ENCODE data around the gene SLC25A24.
"Not testable (repeated sequence)": the region's sequence is repeated elsewhere in the genome, so short reads cannot be mapped to it uniquely, and the experiment has no call there.

Gene SLC25A24

GRCh38 chr1:108133148-108133547 is 67.0 kb downstream of the SLC25A24 start:
- H3K4me2 ChIP-seq (ENCODE audit: low read depth, low read length, poor library complexity, severe bottlenecking); H3K27ac ChIP-seq (ENCODE audit: low read depth, low read length); H3K27me3 ChIP-seq (ENCODE audit: low read length); H3K4me3 ChIP-seq (ENCODE audit: insufficient read depth, low read length, poor library complexity, severe bottlenecking); H2AFZ ChIP-seq (ENCODE audit: low read depth, low read length, severe bottlenecking); H3K9me2 ChIP-seq (replicated peaks; ENCODE audit: insufficient read depth, low read length); H3K9ac ChIP-seq (ENCODE audit: low read length); H3F3A ChIP-seq (ENCODE audit: insufficient read depth); H3K79me2 ChIP-seq (ENCODE audit: insufficient read depth, low read length); H4K20me1 ChIP-seq (ENCODE audit: low read depth, low read length); H3K9me3 ChIP-seq (ENCODE audit: insufficient read depth, low read length); H3K36me3 ChIP-seq (ENCODE audit: low read length): not testable (repeated sequence)

- not testable (repeated sequence) for H3K36me3 ChIP-seq (ENCODE audit: low read length); H3K9me2 ChIP-seq (replicated peaks; ENCODE audit: insufficient read depth, low read length); H3K4me3 ChIP-seq (ENCODE audit: insufficient read depth, low read length, poor library complexity, severe bottlenecking); H4K20me1 ChIP-seq (ENCODE audit: low read depth, low read length); H3K9me3 ChIP-seq (ENCODE audit: insufficient read depth, low read length); H2AFZ ChIP-seq (ENCODE audit: low read depth, low read length, severe bottlenecking); H3F3A ChIP-seq (ENCODE audit: insufficient read depth); H3K27me3 ChIP-seq (ENCODE audit: low read length); H3K4me2 ChIP-seq (ENCODE audit: low read depth, low read length, poor library complexity, severe bottlenecking); H3K9ac ChIP-seq (ENCODE audit: low read length); H3K79me2 ChIP-seq (ENCODE audit: insufficient read depth, low read length); H3K27ac ChIP-seq (ENCODE audit: low read depth, low read length)
These were observed 67.8 kb downstream of the SLC25A24 start for GRCh38 chr1:108132367-108132766.

GRCh38 chr1:108131281-108131680 is 68.9 kb downstream of the SLC25A24 start:
- not testable (repeated sequence) for H3K9me3 ChIP-seq (ENCODE audit: insufficient read depth, low read length); H3K9me2 ChIP-seq (replicated peaks; ENCODE audit: insufficient read depth, low read length); H3F3A ChIP-seq (ENCODE audit: insufficient read depth); H3K79me2 ChIP-seq (ENCODE audit: insufficient read depth, low read length); H3K36me3 ChIP-seq (ENCODE audit: low read length); H4K20me1 ChIP-seq (ENCODE audit: low read depth, low read length); H3K4me3 ChIP-seq (ENCODE audit: insufficient read depth, low read length, poor library complexity, severe bottlenecking); H3K4me2 ChIP-seq (ENCODE audit: low read depth, low read length, poor library complexity, severe bottlenecking); H3K27me3 ChIP-seq (ENCODE audit: low read length); H3K27ac ChIP-seq (ENCODE audit: low read depth, low read length); H3K9ac ChIP-seq (ENCODE audit: low read length); H2AFZ ChIP-seq (ENCODE audit: low read depth, low read length, severe bottlenecking)

DNA sequence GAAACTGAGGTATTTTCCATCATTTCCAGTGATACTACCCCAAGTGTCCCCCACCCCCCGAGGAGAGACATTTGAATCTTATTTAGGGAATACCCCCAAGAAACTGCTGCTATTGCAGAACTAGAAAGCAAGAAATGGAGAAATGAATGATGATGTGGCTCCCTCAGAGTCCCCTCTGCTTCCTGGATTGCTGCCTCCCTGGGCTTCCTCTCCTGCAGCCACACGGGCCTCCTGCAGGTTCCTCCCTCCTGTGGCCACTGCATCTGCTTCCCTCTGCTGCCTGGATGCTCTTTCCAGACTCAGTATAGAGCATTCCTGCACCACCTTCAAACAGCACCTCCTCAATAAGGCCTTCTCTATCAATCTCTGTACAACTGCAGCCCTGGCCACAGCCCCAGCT is 69.3 kb downstream of the SLC25A24 start:
- H3K9me3 ChIP-seq (ENCODE audit: insufficient read depth, low read length): peaks cover 6% of the 10 kb centered on the region; the same call in 1 of the 2 replicates
- no peak overlapping the region for H3K27ac ChIP-seq (ENCODE audit: low read depth, low read length)
- no peak overlapping the region for H3K9ac ChIP-seq (ENCODE audit: low read length)

DNA sequence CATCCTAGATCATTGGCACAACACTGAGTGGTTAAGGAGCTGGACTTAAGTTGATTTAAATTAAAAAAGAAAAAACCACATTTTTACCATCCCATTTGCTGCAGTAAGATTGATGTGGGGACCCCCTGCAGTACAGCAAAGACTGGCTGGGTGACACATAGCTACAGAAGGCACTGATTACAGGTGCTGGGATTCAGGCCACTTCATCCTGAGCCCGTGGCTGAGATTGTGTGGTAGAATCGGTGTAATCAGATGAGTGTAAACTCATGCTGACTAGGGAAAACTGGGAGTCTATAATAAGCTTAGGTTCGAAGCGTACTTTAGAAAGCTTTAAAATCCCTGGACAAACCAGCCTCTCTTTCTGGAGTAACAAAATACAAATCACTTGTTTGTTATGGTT is 70.1 kb downstream of the SLC25A24 start:
- Histone ChIP-seq H3K4me2 (ENCODE audit: low read depth, low read length, poor library complexity, severe bottlenecking) (no peak overlapping the region), H3K9me2 (replicated peaks; ENCODE audit: insufficient read depth, low read length) (no peaks in the 10 kb centered on the region), H3K9ac (ENCODE audit: low read length) (no peak overlapping the region), H3K27ac (ENCODE audit: low read depth, low read length) (no peak overlapping the region), H3K4me3 (ENCODE audit: insufficient read depth, low read length, poor library complexity, severe bottlenecking) (no peak overlapping the region), H3K27me3 (ENCODE audit: low read length) (no peaks in the 10 kb centered on the region), H3F3A (ENCODE audit: insufficient read depth) (no peaks in the 10 kb centered on the region), H2AFZ (ENCODE audit: low read depth, low read length, severe bottlenecking) (no peak overlapping the region), H3K36me3 (ENCODE audit: low read length) (no peaks in the 10 kb centered on the region), H4K20me1 (ENCODE audit: low read depth, low read length) (no peaks in the 10 kb centered on the region), H3K79me2 (ENCODE audit: insufficient read depth, low read length) (no peaks in the 10 kb centered on the region), H3K9me3 (ENCODE audit: insufficient read depth, low read length) (peaks cover 6% of the 10 kb centered on the region; the same call in 1 of the 2 replicates)
- TF ChIP-seq EZH2phosphoT487 (conservative IDR thresholded peaks at IDR 0.05; ENCODE audit: low read length) (no peak), CTCF (IDR thresholded peaks at IDR 0.05; ENCODE audit: insufficient read depth, low read length, poor library complexity, severe bottlenecking) (no peak)

More for the DNA sequence above, 69.3 kb downstream of the SLC25A24 start:
- TF ChIP-seq CTCF (IDR thresholded peaks at IDR 0.05; ENCODE audit: insufficient read depth, low read length, poor library complexity, severe bottlenecking) (no peak), EZH2phosphoT487 (conservative IDR thresholded peaks at IDR 0.05; ENCODE audit: low read length) (no peak)
- H3K79me2 ChIP-seq (ENCODE audit: insufficient read depth, low read length): no peaks in the 10 kb centered on the region
- H3K4me3 ChIP-seq (ENCODE audit: insufficient read depth, low read length, poor library complexity, severe bottlenecking): no peak overlapping the region
- H3F3A ChIP-seq (ENCODE audit: insufficient read depth): no peaks in the 10 kb centered on the region
- no peaks in the 10 kb centered on the region for H3K27me3 ChIP-seq (ENCODE audit: low read length)
- H3K9me2 ChIP-seq (replicated peaks; ENCODE audit: insufficient read depth, low read length): no peaks in the 10 kb centered on the region
- no peak overlapping the region for H2AFZ ChIP-seq (ENCODE audit: low read depth, low read length, severe bottlenecking)
- no peaks in the 10 kb centered on the region for H4K20me1 ChIP-seq (ENCODE audit: low read depth, low read length)
- H3K36me3 ChIP-seq (ENCODE audit: low read length): no peaks in the 10 kb centered on the region
- H3K4me2 ChIP-seq (ENCODE audit: low read depth, low read length, poor library complexity, severe bottlenecking): no peak overlapping the region

All from SU-DHL-6 (cell line).